Ovary (tissue), 3 donors: ENCODE results near the gene GATA1.

Source experiments
- POLR2A ChIP-seq: fragments of 450-650 bp; IDR thresholded peaks from one replicate; pipeline ENCODE4 v1.6.1; 2017; ENCODE audit warnings: antibody characterized with exemption, mild to moderate bottlenecking, moderate library complexity
- TF ChIP-seq, protein P1 (sequence below), 3 donors: fragments of 450-650 bp in 2 of 3; fragments of 200-600 bp in 1 of 3; IDR thresholded peaks; one replicate each; pipeline versions ENCODE4 v1.5.1 to v1.8.0; 2016 to 2022; ENCODE audit warnings: antibody characterized with exemption in 3 of 3, mild to moderate bottlenecking in 1 of 3
- donor health status: DM: no; HTN: no; CAD: no.

DNA sequence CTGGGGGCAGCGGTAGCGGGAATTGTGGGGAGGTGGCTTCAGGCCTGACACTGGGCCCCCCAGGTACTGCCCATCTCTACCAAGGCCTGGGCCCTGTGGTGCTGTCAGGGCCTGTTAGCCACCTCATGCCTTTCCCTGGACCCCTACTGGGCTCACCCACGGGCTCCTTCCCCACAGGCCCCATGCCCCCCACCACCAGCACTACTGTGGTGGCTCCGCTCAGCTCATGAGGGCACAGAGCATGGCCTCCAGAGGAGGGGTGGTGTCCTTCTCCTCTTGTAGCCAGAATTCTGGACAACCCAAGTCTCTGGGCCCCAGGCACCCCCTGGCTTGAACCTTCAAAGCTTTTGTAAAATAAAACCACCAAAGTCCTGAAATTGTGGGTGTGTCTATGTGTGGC lies 7.5 kb downstream of the GATA1 start:
- TF ChIP-seq, protein P1, sequence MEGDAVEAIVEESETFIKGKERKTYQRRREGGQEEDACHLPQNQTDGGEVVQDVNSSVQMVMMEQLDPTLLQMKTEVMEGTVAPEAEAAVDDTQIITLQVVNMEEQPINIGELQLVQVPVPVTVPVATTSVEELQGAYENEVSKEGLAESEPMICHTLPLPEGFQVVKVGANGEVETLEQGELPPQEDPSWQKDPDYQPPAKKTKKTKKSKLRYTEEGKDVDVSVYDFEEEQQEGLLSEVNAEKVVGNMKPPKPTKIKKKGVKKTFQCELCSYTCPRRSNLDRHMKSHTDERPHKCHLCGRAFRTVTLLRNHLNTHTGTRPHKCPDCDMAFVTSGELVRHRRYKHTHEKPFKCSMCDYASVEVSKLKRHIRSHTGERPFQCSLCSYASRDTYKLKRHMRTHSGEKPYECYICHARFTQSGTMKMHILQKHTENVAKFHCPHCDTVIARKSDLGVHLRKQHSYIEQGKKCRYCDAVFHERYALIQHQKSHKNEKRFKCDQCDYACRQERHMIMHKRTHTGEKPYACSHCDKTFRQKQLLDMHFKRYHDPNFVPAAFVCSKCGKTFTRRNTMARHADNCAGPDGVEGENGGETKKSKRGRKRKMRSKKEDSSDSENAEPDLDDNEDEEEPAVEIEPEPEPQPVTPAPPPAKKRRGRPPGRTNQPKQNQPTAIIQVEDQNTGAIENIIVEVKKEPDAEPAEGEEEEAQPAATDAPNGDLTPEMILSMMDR (IDR thresholded peaks at IDR 0.05): no peak
- no peak for TF ChIP-seq POLR2A
